Fibroblast of villous mesenchyme (primary cell): ENCODE results near the gene NTHL1. TPM values are rescaled to one million over a fixed set of nuclear protein-coding genes. Genes with fewer than 3 reads are reported as not detected.

Experiments
- DNase-seq: peaks from one replicate; pipeline ENCODE4 v3.0.0-alpha.2; 2010; ENCODE audit warnings: low read depth
- H3K4me3 ChIP-seq: 2 replicates; pipeline ENCODE4 v1.5.1; 2011; ENCODE audit warnings: low read depth, mild to moderate bottlenecking, low read length
- total RNA-seq: library from RNA; depleted of rRNA; stranded (reverse); fragments of >200 nt; gene quantifications from 2 replicates; pipeline ENCODE4 v1.2.3, GENCODE V29; 2012
- TF ChIP-seq, protein P1 (sequence below): IDR thresholded peaks from 2 replicates; pipeline ENCODE4 v1.5.1; 2012; ENCODE audit warnings: low read depth, mild to moderate bottlenecking, low read length; ENCODE audit not compliant: insufficient read depth

The NTHL1 gene
- total RNA-seq, 1 donor = 25.5 TPM

DNA sequence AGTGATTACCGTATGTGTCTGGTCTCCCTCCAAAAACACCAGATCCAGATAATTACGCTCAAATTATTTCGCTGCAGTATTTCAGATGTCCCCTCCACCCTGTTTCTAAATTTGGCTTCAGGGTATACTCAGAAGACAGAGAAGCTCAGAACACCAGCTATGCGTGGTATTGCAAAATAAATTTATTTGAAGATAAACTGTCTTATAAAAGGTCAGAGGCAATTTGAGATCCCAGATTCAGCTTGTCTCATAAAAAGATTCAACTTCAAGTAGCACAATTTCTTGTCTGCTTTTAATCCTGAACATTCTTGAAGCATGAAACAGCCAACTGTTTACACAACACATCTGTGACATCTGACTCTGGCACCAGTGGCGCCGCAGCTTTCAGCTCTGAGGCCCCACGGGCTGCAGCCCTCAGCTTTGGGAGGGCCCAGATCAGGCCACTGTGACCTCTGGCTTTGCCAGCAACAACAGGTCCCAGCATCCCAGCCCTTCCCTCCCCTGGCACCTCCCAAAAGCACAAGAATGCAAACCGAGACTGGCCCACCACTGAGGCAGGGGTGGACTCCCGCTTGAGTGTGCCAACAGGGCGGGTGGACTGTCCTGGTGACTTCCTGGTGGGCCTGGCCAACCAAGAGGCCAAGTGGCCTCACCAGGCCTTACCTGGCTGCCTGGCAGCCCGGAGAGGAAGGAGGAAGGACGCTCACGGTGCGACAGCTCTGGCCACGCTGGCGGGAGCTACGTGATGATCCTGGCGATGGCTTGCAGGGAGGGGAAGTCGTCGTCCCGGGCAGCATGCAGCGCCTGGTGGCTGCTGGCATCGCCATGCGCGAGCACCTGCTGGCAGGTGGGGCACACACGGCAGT is 49.9 kb downstream of the NTHL1 start:
- H3K4me3 ChIP-seq = no peak overlapping the region
- TF ChIP-seq, protein P1, sequence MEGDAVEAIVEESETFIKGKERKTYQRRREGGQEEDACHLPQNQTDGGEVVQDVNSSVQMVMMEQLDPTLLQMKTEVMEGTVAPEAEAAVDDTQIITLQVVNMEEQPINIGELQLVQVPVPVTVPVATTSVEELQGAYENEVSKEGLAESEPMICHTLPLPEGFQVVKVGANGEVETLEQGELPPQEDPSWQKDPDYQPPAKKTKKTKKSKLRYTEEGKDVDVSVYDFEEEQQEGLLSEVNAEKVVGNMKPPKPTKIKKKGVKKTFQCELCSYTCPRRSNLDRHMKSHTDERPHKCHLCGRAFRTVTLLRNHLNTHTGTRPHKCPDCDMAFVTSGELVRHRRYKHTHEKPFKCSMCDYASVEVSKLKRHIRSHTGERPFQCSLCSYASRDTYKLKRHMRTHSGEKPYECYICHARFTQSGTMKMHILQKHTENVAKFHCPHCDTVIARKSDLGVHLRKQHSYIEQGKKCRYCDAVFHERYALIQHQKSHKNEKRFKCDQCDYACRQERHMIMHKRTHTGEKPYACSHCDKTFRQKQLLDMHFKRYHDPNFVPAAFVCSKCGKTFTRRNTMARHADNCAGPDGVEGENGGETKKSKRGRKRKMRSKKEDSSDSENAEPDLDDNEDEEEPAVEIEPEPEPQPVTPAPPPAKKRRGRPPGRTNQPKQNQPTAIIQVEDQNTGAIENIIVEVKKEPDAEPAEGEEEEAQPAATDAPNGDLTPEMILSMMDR = no peak
- peak; percentile 97 for DNase-seq

DNA sequence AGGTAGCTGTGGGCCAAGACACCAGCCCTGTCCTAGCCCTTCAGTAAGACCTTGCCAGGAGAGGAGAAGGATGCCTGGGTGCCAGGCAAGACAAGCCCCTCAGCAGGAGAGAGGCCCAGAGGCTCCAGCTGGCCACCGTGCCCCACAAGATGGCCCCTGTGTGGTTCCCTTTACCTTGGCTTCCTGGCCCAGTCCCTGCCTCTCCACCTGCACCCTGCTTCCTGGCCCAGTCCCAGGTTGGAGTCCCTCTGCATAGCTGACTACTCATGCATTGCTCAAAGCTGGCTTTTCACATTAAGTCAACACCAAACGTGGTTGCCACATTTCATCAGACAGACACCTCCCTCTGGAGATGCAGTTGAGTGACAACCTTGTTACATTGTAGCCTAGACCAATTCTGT is 53.9 kb downstream of the NTHL1 start:
- TF ChIP-seq, protein P1 = no peak
- no peak for DNase-seq
- H3K4me3 ChIP-seq = no peak overlapping the region

DNA sequence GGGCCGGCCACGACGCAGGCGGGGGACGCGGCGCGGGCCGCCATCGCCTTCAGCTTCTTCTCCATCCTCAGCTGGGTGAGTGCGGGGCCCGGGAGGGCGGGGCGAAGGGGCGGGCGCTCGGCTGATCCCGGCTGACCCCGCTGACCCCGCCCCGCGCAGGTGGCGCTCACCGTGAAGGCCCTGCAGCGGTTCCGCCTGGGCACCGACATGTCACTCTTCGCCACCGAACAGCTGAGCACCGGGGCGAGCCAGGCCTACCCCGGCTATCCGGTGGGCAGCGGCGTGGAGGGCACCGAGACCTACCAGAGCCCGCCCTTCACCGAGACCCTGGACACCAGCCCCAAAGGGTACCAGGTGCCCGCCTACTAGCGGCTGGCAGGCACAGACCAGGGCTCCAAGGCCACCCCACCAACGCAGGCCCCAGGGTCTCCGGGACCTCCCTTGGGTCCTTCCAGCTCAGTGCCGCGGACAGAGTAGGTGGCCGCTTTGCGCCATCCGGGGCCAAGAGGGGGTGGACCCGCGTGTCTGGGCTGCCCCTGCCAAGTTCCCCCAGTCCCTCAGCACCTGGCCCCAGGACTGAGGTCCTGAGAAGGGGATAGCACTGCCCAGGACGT is 54.8 kb downstream of the NTHL1 start:
- H3K4me3 ChIP-seq = no peak overlapping the region
- DNase-seq = no peak
- TF ChIP-seq, protein P1 = no peak

DNA sequence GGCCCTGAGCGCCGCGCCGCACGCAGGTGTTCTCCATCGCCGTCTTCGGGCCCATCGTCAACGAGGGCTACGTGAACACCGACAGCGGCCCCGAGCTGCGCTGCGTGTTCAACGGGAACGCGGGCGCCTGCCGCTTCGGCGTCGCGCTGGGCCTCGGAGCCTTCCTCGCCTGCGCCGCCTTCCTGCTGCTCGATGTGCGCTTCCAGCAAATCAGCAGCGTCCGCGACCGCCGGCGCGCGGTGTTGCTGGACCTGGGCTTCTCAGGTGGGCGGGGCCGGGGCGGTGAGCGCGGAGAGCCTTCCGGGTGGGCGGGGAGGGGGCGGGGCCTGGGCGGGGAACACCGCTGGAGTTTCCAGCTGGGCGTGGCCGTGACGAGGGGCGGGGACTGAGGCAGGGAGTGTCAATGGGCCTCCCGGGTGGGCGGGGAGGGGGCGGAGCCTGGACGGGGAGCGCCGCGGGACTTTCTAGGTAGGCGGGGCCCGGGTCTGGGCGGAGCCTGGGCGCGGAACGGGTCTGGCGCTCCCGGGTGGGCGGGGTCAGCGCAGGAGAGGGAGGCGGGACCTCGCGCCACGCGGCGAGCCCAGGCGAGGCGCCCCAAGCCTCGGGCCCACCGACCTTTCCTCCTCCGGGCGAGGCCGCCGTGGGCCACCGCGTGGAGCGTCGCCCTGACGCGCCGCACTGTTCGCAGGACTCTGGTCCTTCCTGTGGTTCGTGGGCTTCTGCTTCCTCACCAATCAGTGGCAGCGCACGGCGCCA is 55.5 kb downstream of the NTHL1 start:
- TF ChIP-seq, protein P1 = no peak
- H3K4me3 ChIP-seq = peak overlapping the region; percentile 40
- DNase-seq = peak; percentile 89

DNA sequence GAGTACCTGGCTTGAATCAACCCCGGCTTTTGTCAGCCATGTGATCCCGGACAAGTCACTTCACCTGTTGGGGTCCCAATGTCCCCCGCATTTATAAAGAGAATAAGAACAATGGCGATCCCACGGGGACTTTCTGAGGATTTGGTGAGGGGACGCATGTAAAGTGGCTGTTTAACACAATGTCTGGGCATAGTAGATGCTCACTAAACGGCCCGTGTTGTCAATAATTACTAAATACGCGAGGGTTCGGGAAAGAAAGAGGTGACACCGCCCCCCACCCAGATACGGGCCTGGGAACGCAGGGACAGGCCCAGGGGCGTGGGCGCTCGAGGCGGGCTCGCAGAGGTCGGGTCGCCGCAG is 56.1 kb downstream of the NTHL1 start:
- TF ChIP-seq, protein P1 = no peak
- H3K4me3 ChIP-seq = peak overlapping the region; percentile 40
- DNase-seq = no peak

DNA sequence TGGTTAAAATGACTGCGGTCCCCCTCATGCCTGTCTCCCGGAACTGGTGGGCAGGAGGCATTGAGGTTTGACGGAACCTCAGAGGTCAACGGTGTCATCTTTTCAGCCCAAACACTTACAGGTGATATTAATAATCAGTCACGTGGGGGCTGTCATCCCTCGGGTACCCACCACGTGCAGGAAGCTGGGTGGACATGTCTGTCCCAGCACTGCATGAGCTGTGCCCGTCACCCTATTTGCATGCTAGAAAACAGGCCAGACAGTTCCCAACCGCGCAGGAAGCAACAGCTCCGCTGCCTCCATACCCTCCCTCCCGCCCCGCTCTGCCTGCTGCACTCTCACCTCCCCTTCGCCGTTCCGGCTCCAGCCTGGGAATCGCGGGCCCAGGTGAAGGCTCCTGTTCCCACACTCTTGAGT is 56.5 kb downstream of the NTHL1 start:
- no peak for DNase-seq
- no peak overlapping the region for H3K4me3 ChIP-seq
- TF ChIP-seq, protein P1 = no peak
